Measurements from ENCODE around the gene IGF1. TPM values are rescaled to one million over a fixed set of nuclear protein-coding genes. Genes with fewer than 3 reads are reported as not detected.

Gene IGF1
- total and polyA plus RNA-seq, 12 donors = 1.7 to 28.4 (median 16.5) TPM

DNA sequence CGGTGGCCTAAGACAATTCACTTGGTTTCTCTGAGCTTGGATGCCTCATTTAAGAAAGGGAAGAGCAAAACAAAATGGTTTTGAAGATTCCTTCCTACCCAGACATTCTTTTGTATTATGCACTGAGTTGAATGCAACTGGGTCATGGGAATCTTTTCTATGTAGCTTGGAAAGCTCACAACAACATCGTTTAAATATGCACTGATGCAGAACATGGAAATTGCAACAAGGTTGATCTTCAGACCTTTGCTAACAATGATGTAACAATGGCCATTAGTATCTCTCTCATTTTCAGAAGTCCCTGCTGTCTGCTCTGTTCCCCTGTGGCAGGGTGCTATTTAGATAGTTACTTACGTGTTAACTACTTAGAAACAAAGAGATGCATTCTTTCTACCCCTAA, 30.1 kb upstream of the IGF1 start:
- H3K4me3 ChIP-seq = no peak overlapping the region
- DNase-seq = no peak
- no peaks in the 10 kb centered on the region for H3K36me3 ChIP-seq (replicated peaks in 1 of 2)
- H3K4me1 ChIP-seq (replicated peaks in 1 of 2) = no peaks in the 10 kb centered on the region
- 47 to 59% (median 51%) methylated on average over 3 of the region's 3 CpGs for WGBS, 4 donors
- intact Hi-C loops (cut with DNase I) = no loop called here
- no peaks in the 10 kb centered on the region for H3K9me3 ChIP-seq (replicated peaks in 1 of 3)
- no peak overlapping the region for H3K27ac ChIP-seq
- TF ChIP-seq, protein P1, sequence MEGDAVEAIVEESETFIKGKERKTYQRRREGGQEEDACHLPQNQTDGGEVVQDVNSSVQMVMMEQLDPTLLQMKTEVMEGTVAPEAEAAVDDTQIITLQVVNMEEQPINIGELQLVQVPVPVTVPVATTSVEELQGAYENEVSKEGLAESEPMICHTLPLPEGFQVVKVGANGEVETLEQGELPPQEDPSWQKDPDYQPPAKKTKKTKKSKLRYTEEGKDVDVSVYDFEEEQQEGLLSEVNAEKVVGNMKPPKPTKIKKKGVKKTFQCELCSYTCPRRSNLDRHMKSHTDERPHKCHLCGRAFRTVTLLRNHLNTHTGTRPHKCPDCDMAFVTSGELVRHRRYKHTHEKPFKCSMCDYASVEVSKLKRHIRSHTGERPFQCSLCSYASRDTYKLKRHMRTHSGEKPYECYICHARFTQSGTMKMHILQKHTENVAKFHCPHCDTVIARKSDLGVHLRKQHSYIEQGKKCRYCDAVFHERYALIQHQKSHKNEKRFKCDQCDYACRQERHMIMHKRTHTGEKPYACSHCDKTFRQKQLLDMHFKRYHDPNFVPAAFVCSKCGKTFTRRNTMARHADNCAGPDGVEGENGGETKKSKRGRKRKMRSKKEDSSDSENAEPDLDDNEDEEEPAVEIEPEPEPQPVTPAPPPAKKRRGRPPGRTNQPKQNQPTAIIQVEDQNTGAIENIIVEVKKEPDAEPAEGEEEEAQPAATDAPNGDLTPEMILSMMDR (IDR thresholded peaks at IDR 0.05) = no peak
- TF ChIP-seq POLR2A (IDR thresholded peaks at IDR 0.05) = no peak
- H3K27me3 ChIP-seq = no peaks in the 10 kb centered on the region

DNA sequence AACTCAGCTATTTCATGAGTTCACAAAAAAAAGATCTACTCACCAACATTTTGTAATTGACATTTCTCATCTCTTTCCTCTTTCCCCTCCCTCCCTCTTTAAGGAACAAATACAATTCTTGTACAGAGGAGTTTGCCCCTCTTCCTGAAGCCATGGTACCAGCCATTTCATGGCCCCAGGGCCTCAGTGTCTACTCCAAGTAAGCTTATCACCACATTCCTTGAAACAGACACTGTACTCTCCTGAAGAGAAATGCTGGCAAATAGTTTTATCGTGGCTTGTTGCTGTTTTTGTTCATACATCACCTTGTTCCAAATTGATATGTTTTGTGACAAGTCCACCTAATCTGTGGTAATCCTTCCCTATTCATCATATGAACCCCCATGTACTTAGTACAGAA, 29.7 kb upstream of the IGF1 start:
- intact Hi-C loops (cut with DNase I) = no loop called here
- 68 to 81% (median 76%) methylated on average over 1 of the region's 1 CpG for WGBS, 4 donors
- no peaks in the 10 kb centered on the region for H3K9me3 ChIP-seq (replicated peaks in 1 of 3)
- TF ChIP-seq, protein P1 (IDR thresholded peaks at IDR 0.05) = no peak
- no peak for TF ChIP-seq POLR2A (IDR thresholded peaks at IDR 0.05)
- H3K36me3 ChIP-seq (replicated peaks in 1 of 2) = no peaks in the 10 kb centered on the region
- H3K27ac ChIP-seq = no peak overlapping the region
- no peaks in the 10 kb centered on the region for H3K27me3 ChIP-seq
- H3K4me3 ChIP-seq = no peak overlapping the region
- DNase-seq = no peak
- no peaks in the 10 kb centered on the region for H3K4me1 ChIP-seq (replicated peaks in 1 of 2)

DNA sequence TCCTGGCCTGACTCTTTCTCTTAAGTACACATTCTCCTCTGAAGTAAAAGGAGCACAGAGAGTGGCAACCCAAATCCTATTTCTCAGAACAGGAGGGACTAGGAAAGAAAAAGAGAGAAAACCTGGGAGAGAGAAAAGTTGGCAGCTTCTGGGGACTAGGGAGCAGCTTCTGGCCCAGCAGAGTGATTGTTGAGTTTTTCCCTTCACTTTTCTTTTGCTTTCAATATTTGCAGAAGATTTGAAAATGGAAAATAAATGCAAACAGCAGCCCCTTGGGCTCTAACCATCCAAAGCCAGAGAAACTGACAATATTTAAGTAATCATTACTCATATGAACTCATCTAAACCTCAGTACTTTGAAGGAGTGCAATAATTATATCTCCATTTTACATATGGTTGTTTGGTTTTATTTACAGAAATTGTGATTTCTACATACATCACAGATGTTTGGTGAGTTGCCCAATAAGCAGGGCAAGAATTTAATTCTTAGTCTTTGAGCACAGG, 28.8 kb upstream of the IGF1 start:
- intact Hi-C loops (cut with DNase I) = no loop called here
- Histone ChIP-seq H3K36me3 (replicated peaks in 1 of 2) (no peaks in the 10 kb centered on the region), H3K4me3 (no peak overlapping the region), H3K27ac (no peak overlapping the region), H3K4me1 (replicated peaks in 1 of 2) (no peaks in the 10 kb centered on the region), H3K9me3 (replicated peaks in 1 of 3) (no peaks in the 10 kb centered on the region), H3K27me3 (no peaks in the 10 kb centered on the region)
- TF ChIP-seq, protein P1 (IDR thresholded peaks at IDR 0.05) = no peak
- TF ChIP-seq POLR2A (IDR thresholded peaks at IDR 0.05) = no peak
- DNase-seq = no peak

DNA sequence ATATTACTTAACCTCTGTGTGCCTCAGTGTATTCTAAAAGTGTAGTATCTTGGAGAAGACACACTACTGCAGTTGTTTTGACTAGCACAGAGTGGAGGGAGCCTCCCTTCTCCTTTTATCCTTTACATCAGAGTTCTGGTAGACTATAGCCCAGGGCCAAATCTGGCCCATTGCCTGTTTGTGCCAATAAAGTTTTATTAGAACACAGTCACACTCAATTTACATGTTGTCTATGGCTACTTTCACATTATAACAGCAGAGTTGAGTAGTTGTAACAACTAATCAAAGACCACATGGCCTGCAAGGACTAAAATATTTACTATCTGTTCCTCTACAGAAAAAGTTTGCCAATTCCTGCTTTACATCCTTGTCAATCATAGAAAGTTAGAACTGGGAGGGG, 27.7 kb upstream of the IGF1 start:
- DNase-seq = no peak
- Histone ChIP-seq H3K9me3 (replicated peaks in 1 of 3) (no peaks in the 10 kb centered on the region), H3K36me3 (replicated peaks in 1 of 2) (no peaks in the 10 kb centered on the region), H3K4me3 (no peak overlapping the region), H3K27ac (no peak overlapping the region), H3K4me1 (replicated peaks in 1 of 2) (peaks cover 0 to 1% of the 10 kb centered on the region in 2 donors), H3K27me3 (no peaks in the 10 kb centered on the region)
- intact Hi-C loops (cut with DNase I) = no loop called here
- no peak for TF ChIP-seq POLR2A (IDR thresholded peaks at IDR 0.05)
- TF ChIP-seq, protein P1 (IDR thresholded peaks at IDR 0.05) = no peak

Measured in adrenal gland (tissue), 12 donors.